Endothelial cell (in vitro differentiated cells): ENCODE measurements around the gene THOC7. TPM values are rescaled to one million over a fixed set of nuclear protein-coding genes. Genes with fewer than 3 reads are reported as not detected.

Experiments used
- DNase-seq: peaks from one replicate; pipeline ENCODE4 v3.0.0; 2021; ENCODE audit warnings: low spot score
- H3K27ac Mint-ChIP-seq: one replicate; pipeline ENCODE4 v1.8.0; 2021; ENCODE audit warnings: mixed read lengths, inconsistent platforms; ENCODE audit not compliant: unreplicated experiment
- H3K27me3 Mint-ChIP-seq: one replicate; pipeline ENCODE4 v1.8.0; 2021; ENCODE audit warnings: mild to moderate bottlenecking, moderate library complexity, mixed read lengths, inconsistent platforms; ENCODE audit not compliant: unreplicated experiment
- H3K36me3 Mint-ChIP-seq: one replicate; pipeline ENCODE4 v1.8.0; 2021; ENCODE audit warnings: mild to moderate bottlenecking, low read depth, mixed read lengths, inconsistent platforms; ENCODE audit not compliant: unreplicated experiment
- H3K4me1 Mint-ChIP-seq: one replicate; pipeline ENCODE4 v1.8.0; 2021; ENCODE audit warnings: mild to moderate bottlenecking, mixed read lengths, inconsistent platforms; ENCODE audit not compliant: unreplicated experiment
- H3K4me3 Mint-ChIP-seq: one replicate; pipeline ENCODE4 v1.8.0; 2021; ENCODE audit warnings: mild to moderate bottlenecking, mixed read lengths, inconsistent platforms; ENCODE audit not compliant: unreplicated experiment
- H3K9me3 Mint-ChIP-seq: one replicate; pipeline ENCODE4 v1.8.0; 2021; ENCODE audit warnings: mixed read lengths, inconsistent platforms; ENCODE audit not compliant: unreplicated experiment
- CTCF ChIP-seq: fragments of 200-600 bp; sonication (generic); IDR thresholded peaks from one replicate; pipeline ENCODE4 v1.5.0; 2021; ENCODE audit warnings: antibody characterized with exemption; ENCODE audit not compliant: unreplicated experiment
- total RNA-seq: library from RNA; stranded (reverse); fragmentation: NEBNext Ultra II Directional; extraction: Animal tissue kit (Norgen Biotek cat#: 25700); gene quantifications from one replicate; pipeline ENCODE4 v1.2.1, GENCODE V29; 2021; ENCODE audit not compliant: unreplicated experiment

The THOC7 gene
- total RNA-seq, 1 donor from 2014 or later, result 47.3 TPM

- no peak for TF ChIP-seq CTCF
- Mint-ChIP-seq H3K9me3 (no peaks in the 10 kb centered on the region), H3K27me3 (peaks cover 2% of the 10 kb centered on the region), H3K4me3 (no peak overlapping the region), H3K27ac (no peak overlapping the region), H3K36me3 (no peaks in the 10 kb centered on the region), H3K4me1 (no peaks in the 10 kb centered on the region)
- no peak for DNase-seq
These were observed 18.4 kb downstream of the THOC7 start for GRCh38 chr3:63845215-63845614.

- no peaks in the 10 kb centered on the region for H3K4me1 Mint-ChIP-seq
- no peak overlapping the region for H3K4me3 Mint-ChIP-seq
- no peak for TF ChIP-seq CTCF
- no peaks in the 10 kb centered on the region for H3K27me3 Mint-ChIP-seq
- no peak overlapping the region for H3K27ac Mint-ChIP-seq
- no peaks in the 10 kb centered on the region for H3K9me3 Mint-ChIP-seq
- no peaks in the 10 kb centered on the region for H3K36me3 Mint-ChIP-seq
- no peak for DNase-seq
These were observed 21.5 kb downstream of the THOC7 start for GRCh38 chr3:63842127-63842526.

GRCh38 chr3:63841704-63842103 is 21.9 kb downstream of the THOC7 start:
- Mint-ChIP-seq H3K9me3 (no peaks in the 10 kb centered on the region), H3K4me1 (no peaks in the 10 kb centered on the region), H3K4me3 (no peak overlapping the region), H3K27ac (no peak overlapping the region), H3K36me3 (no peaks in the 10 kb centered on the region), H3K27me3 (no peaks in the 10 kb centered on the region)
- no peak for TF ChIP-seq CTCF
- no peak for DNase-seq

GRCh38 chr3:63832395-63832794 is 31.2 kb downstream of the THOC7 start:
- H3K9me3 Mint-ChIP-seq, result no peaks in the 10 kb centered on the region
- DNase-seq, result no peak
- peaks cover 8% of the 10 kb centered on the region for H3K36me3 Mint-ChIP-seq
- no peak overlapping the region for H3K27ac Mint-ChIP-seq
- no peak for TF ChIP-seq CTCF
- H3K27me3 Mint-ChIP-seq, result peaks cover 1% of the 10 kb centered on the region
- no peak overlapping the region for H3K4me3 Mint-ChIP-seq
- no peaks in the 10 kb centered on the region for H3K4me1 Mint-ChIP-seq

GRCh38 chr3:63830526-63830925 is 33.1 kb downstream of the THOC7 start:
- TF ChIP-seq CTCF, result no peak
- Mint-ChIP-seq H3K36me3 (peaks cover 8% of the 10 kb centered on the region), H3K27ac (no peak overlapping the region), H3K4me3 (no peak overlapping the region), H3K27me3 (peaks cover 1% of the 10 kb centered on the region), H3K4me1 (no peaks in the 10 kb centered on the region), H3K9me3 (no peaks in the 10 kb centered on the region)
- no peak for DNase-seq
